Stimulated activated CD4-positive, alpha-beta T cell treated with anti-CD3 and anti-CD28 coated beads, TNF-alpha, amount 100 ng/mL, for 24 hours (primary cell): ENCODE measurements around the gene NDUFAF3.
A peak's percentile ranks its signal among the peaks of the same experiment; 100 is the strongest.
"Not testable (repeated sequence)": the region's sequence is repeated elsewhere in the genome, so short reads cannot be mapped to it uniquely, and the experiment has no call there.

Experiments used
- DNase-seq, 3 experiments: peaks; one replicate each; pipeline ENCODE4 v3.0.0-alpha.2; 2020; ENCODE audit warnings: low read depth in 3 of 3

NDUFAF3 gene

GRCh38 chr3:48999085-48999858 is 22.6 kb upstream of the NDUFAF3 start:
- no peak for DNase-seq

GRCh38 chr3:49001155-49001554 is 20.8 kb upstream of the NDUFAF3 start:
- DNase-seq: no peak

- DNase-seq: no peak
Observed at GRCh38 chr3:49004352-49005302, 17.3 kb upstream of the NDUFAF3 start.

GRCh38 chr3:49005303-49005680 is 16.6 kb upstream of the NDUFAF3 start:
- DNase-seq: no peak

GRCh38 chr3:49005998-49006397 is 15.9 kb upstream of the NDUFAF3 start:
- DNase-seq: no peak

GRCh38 chr3:49006408-49007067 is 15.4 kb upstream of the NDUFAF3 start:
- no peak for DNase-seq

- DNase-seq: peak; percentile 94 to 97 (median 95)
Observed at GRCh38 chr3:49007068-49007770, 14.7 kb upstream of the NDUFAF3 start, which contains the start of gene WDR6. TSS of gene WDR6 (plus strand) at chr3:49007391. CDS start at chr3:49007432, 41 bp downstream.

GRCh38 chr3:49007771-49008528 is 14.0 kb upstream of the NDUFAF3 start:
- peak; percentile 65 to 89 (median 79) for DNase-seq

GRCh38 chr3:49008627-49009026 is 13.3 kb upstream of the NDUFAF3 start:
- not testable (repeated sequence) for DNase-seq

- no peak for DNase-seq
Observed at GRCh38 chr3:49009396-49009795, 12.5 kb upstream of the NDUFAF3 start.

GRCh38 chr3:49012441-49013017 is 9.4 kb upstream of the NDUFAF3 start:
- no peak for DNase-seq

- DNase-seq: no peak
Observed at GRCh38 chr3:49013113-49013737, 8.7 kb upstream of the NDUFAF3 start.

- DNase-seq: peak in 1 of 3 experiments; percentile 48
Observed at GRCh38 chr3:49013738-49014660, 7.9 kb upstream of the NDUFAF3 start.

- no peak for DNase-seq
Observed at GRCh38 chr3:49015072-49015471, 6.8 kb upstream of the NDUFAF3 start.

GRCh38 chr3:49015765-49016164 is 6.2 kb upstream of the NDUFAF3 start:
- DNase-seq: no peak

- no peak for DNase-seq
Observed at GRCh38 chr3:49016414-49017228, 5.3 kb upstream of the NDUFAF3 start.

- DNase-seq: no peak
Observed at GRCh38 chr3:49017229-49017970, 4.5 kb upstream of the NDUFAF3 start.
